NB4 (cell line): ENCODE data around the gene PDCD2.
A peak's percentile ranks its signal among the peaks of the same experiment; 100 is the strongest.

Source experiments
- DNase-seq: peaks from one replicate; pipeline ENCODE4 v3.0.0; 2010; ENCODE audit warnings: low read depth
- H3K4me3 ChIP-seq: one replicate; pipeline ENCODE4 v1.5.1; 2011; ENCODE audit warnings: mild to moderate bottlenecking, low read depth, low read length, moderate library complexity
- MAX ChIP-seq: IDR thresholded peaks from 2 replicates; pipeline ENCODE4 v1.6.1; 2011; ENCODE audit warnings: low read depth, low read length
- MYC ChIP-seq: IDR thresholded peaks from 2 replicates; pipeline ENCODE4 v1.6.1; 2011; ENCODE audit warnings: low read depth, low read length
- POLR2A ChIP-seq: IDR thresholded peaks from 2 replicates; pipeline ENCODE4 v1.6.1; 2011; ENCODE audit warnings: mild to moderate bottlenecking; ENCODE audit not compliant: insufficient read length; ENCODE audit errors: extremely low read depth
- TF ChIP-seq, protein P1 (sequence below): IDR thresholded peaks from one replicate; pipeline ENCODE4 v1.5.1; 2012; ENCODE audit warnings: low read depth, low read length

The PDCD2 gene

DNA sequence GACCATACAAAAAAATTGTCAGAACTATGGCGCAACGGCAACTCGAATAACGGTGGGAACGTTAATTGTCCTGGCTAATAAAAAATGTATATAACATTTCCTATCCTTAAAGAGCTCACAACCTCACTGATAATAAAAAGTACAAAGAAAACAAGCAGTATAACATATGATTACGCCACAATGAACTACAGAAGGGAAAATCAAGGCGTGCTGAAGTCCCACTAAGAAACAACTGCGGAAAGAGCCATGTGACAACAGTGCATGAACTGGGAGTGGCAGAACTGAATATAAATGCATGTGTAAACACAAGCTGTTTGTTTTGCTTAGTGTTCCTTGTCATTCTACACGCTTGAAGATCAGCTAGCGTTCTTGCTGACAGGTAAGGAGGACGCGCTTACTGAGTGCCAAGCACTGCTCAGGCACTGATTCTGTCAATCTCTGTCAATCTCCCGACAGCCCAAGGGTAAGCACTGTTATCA lies 30.9 kb downstream of the PDCD2 start:
- DNase-seq, result no peak
- H3K4me3 ChIP-seq, result peak overlapping the region; percentile 96
- TF ChIP-seq MAX, result peak; percentile 81
- no peak for TF ChIP-seq POLR2A
- TF ChIP-seq MYC, result peak; percentile 47; the same call in 1 of the 2 replicates
- TF ChIP-seq, protein P1, sequence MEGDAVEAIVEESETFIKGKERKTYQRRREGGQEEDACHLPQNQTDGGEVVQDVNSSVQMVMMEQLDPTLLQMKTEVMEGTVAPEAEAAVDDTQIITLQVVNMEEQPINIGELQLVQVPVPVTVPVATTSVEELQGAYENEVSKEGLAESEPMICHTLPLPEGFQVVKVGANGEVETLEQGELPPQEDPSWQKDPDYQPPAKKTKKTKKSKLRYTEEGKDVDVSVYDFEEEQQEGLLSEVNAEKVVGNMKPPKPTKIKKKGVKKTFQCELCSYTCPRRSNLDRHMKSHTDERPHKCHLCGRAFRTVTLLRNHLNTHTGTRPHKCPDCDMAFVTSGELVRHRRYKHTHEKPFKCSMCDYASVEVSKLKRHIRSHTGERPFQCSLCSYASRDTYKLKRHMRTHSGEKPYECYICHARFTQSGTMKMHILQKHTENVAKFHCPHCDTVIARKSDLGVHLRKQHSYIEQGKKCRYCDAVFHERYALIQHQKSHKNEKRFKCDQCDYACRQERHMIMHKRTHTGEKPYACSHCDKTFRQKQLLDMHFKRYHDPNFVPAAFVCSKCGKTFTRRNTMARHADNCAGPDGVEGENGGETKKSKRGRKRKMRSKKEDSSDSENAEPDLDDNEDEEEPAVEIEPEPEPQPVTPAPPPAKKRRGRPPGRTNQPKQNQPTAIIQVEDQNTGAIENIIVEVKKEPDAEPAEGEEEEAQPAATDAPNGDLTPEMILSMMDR, result no peak

- TF ChIP-seq MAX (peak; percentile 59; the same call in 1 of the 2 replicates), POLR2A (peak; percentile 95), MYC (peak; percentile 77; the same call in 1 of the 2 replicates)
- TF ChIP-seq, protein P1, result no peak
- DNase-seq, result peak; percentile 97
These were observed 31.5 kb downstream of the PDCD2 start, which contains the start of gene PSMB1 for GRCh38 chr6:170552765-170553533. Gene PSMB1, minus strand, starts transcription at chr6:170553307. Its CDS starts 65 bp downstream, at chr6:170553242.

DNA sequence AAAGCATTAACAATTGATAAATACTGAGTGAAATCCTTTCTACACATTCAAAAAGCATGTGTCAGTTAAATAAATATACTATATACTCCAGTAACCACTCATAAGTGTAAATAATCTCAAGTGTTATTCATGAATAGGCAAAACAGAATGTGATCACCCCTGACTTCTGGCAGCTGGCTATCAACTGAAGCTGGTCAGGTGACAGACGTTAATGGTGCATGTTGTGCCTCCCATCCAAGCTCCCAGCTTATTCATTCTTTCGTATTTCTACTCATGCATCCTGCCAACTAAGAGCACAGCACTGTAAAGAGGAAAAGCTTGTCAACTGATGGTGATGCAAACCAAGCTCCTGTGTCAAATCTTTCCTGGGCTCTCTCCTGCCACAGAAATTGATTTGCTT lies 39.0 kb downstream of the PDCD2 start:
- no peak overlapping the region for H3K4me3 ChIP-seq
- no peak for DNase-seq
- TF ChIP-seq POLR2A, result no peak
- TF ChIP-seq MYC, result no peak
- TF ChIP-seq, protein P1, result no peak
- no peak for TF ChIP-seq MAX

More at GRCh38 chr6:170552765-170553533, 31.5 kb downstream of the PDCD2 start, which contains the start of gene PSMB1:
- peak within 1 kb of the TSS; percentile 96 for H3K4me3 ChIP-seq

- no peak for DNase-seq
- TF ChIP-seq MAX (no peak), POLR2A (no peak), MYC (no peak)
- TF ChIP-seq, protein P1, result no peak
- no peak overlapping the region for H3K4me3 ChIP-seq
These were observed 42.3 kb downstream of the PDCD2 start for GRCh38 chr6:170542031-170542719.

- TF ChIP-seq POLR2A (no peak), MAX (no peak), MYC (no peak)
- TF ChIP-seq, protein P1, result no peak
- H3K4me3 ChIP-seq, result no peak overlapping the region
- no peak for DNase-seq
These were observed 47.1 kb downstream of the PDCD2 start for GRCh38 chr6:170537329-170537728.
